Right lobe of liver (tissue), 6 donors: Measurements from ENCODE around the gene OGFOD3. TPM values are rescaled to one million over a fixed set of nuclear protein-coding genes. Genes with fewer than 3 reads are reported as not detected.
A peak's percentile ranks its signal among the peaks of the same experiment; 100 is the strongest.

Source experiments
- ATAC-seq, 4 donors: fragments of 200-7000 bp; cut with Tn5 transposase; one replicate each; pipeline ENCODE4 v1.9.1; 2020; ENCODE audit warnings: mild to moderate bottlenecking in 4 of 4, moderate library complexity in 4 of 4
- DNase-seq, 3 donors: peaks; one replicate each; pipeline ENCODE4 v3.0.0-alpha.2; 2020
- H3K27ac ChIP-seq, 3 donors: fragments of 200-600 bp; one replicate each; pipeline ENCODE4 v1.8.0; 2022
- H3K27me3 ChIP-seq, 2 donors: fragments of 200-600 bp; one replicate each; pipeline ENCODE4 v1.8.0; 2022
- H3K36me3 ChIP-seq, 4 donors: fragments of 200-600 bp; sonication (generic) in 1 of 4; one replicate each; pipeline versions ENCODE4 v1.5.1 to v1.8.0; 2017 to 2022; ENCODE audit warnings: control low read depth in 1 of 4
- H3K4me1 ChIP-seq, 4 donors: fragments of 200-600 bp; sonication (generic) in 1 of 4; one replicate each; pipeline versions ENCODE4 v1.5.1 to v1.8.0; 2017 to 2022; ENCODE audit warnings: control low read depth in 1 of 4
- H3K4me3 ChIP-seq, 3 donors: fragments of 200-600 bp; one replicate each; pipeline ENCODE4 v1.8.0; 2022
- H3K9me3 ChIP-seq, 4 donors: fragments of 200-600 bp; sonication (generic) in 1 of 4; one replicate each; pipeline versions ENCODE4 v1.5.1 to v1.8.0; 2017 to 2022; ENCODE audit warnings: control low read depth in 1 of 4
- CTCF ChIP-seq, 4 donors: fragments of 200-600 bp in 3 of 4; fragments of 450-650 bp in 1 of 4; IDR thresholded peaks; one replicate each; pipeline versions ENCODE4 v1.5.1 to v1.8.0; 2016 to 2022; ENCODE audit warnings: antibody characterized with exemption in 4 of 4, mild to moderate bottlenecking in 2 of 4
- POLR2A ChIP-seq: fragments of 450-650 bp; IDR thresholded peaks from one replicate; pipeline ENCODE4 v1.6.1; 2017; ENCODE audit warnings: antibody characterized with exemption, mild to moderate bottlenecking
- WGBS: methylation state at CpG from one replicate; pipeline ENCODE4 v1.1.6; 2018; ENCODE audit warnings: low coverage, low lambda C conversion rate; ENCODE audit not compliant: insufficient coverage; ENCODE audit errors: missing lambda C conversion rate; 5-methylcytosine and 5-hydroxymethylcytosine counted together
- intact Hi-C, 2 donors: fragments of 100-400 bp; cut with DNase I; formaldehyde crosslinking; loops; one replicate each; pipeline versions ENCODE4 v1.11.2 to v1.14.1; 2022
- total RNA-seq, 6 experiments: library from RNA; depleted of rRNA in 2 of 6; stranded (reverse); fragments of >200 nt in 2 of 6; fragmentation: NEBNext Ultra II Directional in 3 of 6; extraction: Animal tissue kit (Norgen Biotek cat#: 25700) in 3 of 6; gene quantifications; one replicate each; pipeline versions ENCODE4 v1.1.0 to v1.2.4, GENCODE V29; 2016 to 2023
- donor health status: DM: no; HTN: yes; CAD: no.
- donor health status: DM: no; HTN: no; CAD: no.
- donor health status: DM: no; HTN: no; CAD: no.
- donor health status: DM: no; HTN: yes; CAD: no.
- donor health status: DM: no; HTN: yes; CAD: no.

Gene OGFOD3
- total RNA-seq, 6 experiments from 2014 or later, result 13.5 to 23.4 (median 16.2) TPM

GRCh38 chr17:82397449-82398335, 20.7 kb downstream of the OGFOD3 start:
- H3K27ac ChIP-seq, result no peak overlapping the region
- DNase-seq, result no peak
- TF ChIP-seq CTCF (IDR thresholded peaks at IDR 0.05), result no peak
- TF ChIP-seq POLR2A, result no peak
- 94% methylated on average over 12 of the region's 38 CpGs for WGBS
- H3K4me1 ChIP-seq, result peaks cover 0 to 2% (median 0%) of the 10 kb centered on the region in 4 donors
- peak in 1 of 4 donors; percentile 13 for ATAC-seq
- no peaks in the 10 kb centered on the region for H3K36me3 ChIP-seq
- no peak overlapping the region for H3K4me3 ChIP-seq
- intact Hi-C loops, result no loop called here
- H3K27me3 ChIP-seq, result no peaks in the 10 kb centered on the region
- H3K9me3 ChIP-seq, result no peaks in the 10 kb centered on the region

GRCh38 chr17:82396601-82397435, 21.6 kb downstream of the OGFOD3 start:
- no peak for ATAC-seq
- Histone ChIP-seq H3K36me3 (no peaks in the 10 kb centered on the region), H3K27me3 (no peaks in the 10 kb centered on the region), H3K27ac (no peak overlapping the region), H3K4me1 (no peaks in the 10 kb centered on the region), H3K9me3 (no peaks in the 10 kb centered on the region), H3K4me3 (no peak overlapping the region)
- TF ChIP-seq POLR2A, result no peak
- TF ChIP-seq CTCF (IDR thresholded peaks at IDR 0.05), result no peak
- intact Hi-C loops, result no loop called here
- WGBS, result 78% methylated on average over 9 of the region's 19 CpGs
- DNase-seq, result no peak

GRCh38 chr17:82394278-82394677, 24.1 kb downstream of the OGFOD3 start:
- no peak overlapping the region for H3K27ac ChIP-seq
- H3K4me3 ChIP-seq, result no peak overlapping the region
- H3K36me3 ChIP-seq, result no peaks in the 10 kb centered on the region
- TF ChIP-seq CTCF (IDR thresholded peaks at IDR 0.05) (no peak), POLR2A (no peak)
- intact Hi-C loops, result no loop called here
- H3K9me3 ChIP-seq, result no peaks in the 10 kb centered on the region
- DNase-seq, result no peak
- WGBS, result 81% methylated on average over 7 of the region's 12 CpGs
- ATAC-seq, result no peak
- H3K27me3 ChIP-seq, result no peaks in the 10 kb centered on the region
- no peaks in the 10 kb centered on the region for H3K4me1 ChIP-seq

GRCh38 chr17:82392941-82393340, 25.4 kb downstream of the OGFOD3 start:
- Histone ChIP-seq H3K27ac (no peak overlapping the region), H3K27me3 (no peaks in the 10 kb centered on the region), H3K4me3 (no peak overlapping the region), H3K36me3 (no peaks in the 10 kb centered on the region), H3K4me1 (no peaks in the 10 kb centered on the region), H3K9me3 (no peaks in the 10 kb centered on the region)
- ATAC-seq (no peak), DNase-seq (no peak)
- TF ChIP-seq POLR2A, result no peak
- intact Hi-C loops, result no loop called here
- WGBS, result no CpG with 5 or more reads among the region's 15 CpGs
